ENCODE data around the gene CTSC. TPM values are rescaled to one million over a fixed set of nuclear protein-coding genes. Genes with fewer than 3 reads are reported as not detected.

CTSC gene
- total and polyA plus RNA-seq, 10 donors, result 67.1 to 566 (median 253) TPM

DNA sequence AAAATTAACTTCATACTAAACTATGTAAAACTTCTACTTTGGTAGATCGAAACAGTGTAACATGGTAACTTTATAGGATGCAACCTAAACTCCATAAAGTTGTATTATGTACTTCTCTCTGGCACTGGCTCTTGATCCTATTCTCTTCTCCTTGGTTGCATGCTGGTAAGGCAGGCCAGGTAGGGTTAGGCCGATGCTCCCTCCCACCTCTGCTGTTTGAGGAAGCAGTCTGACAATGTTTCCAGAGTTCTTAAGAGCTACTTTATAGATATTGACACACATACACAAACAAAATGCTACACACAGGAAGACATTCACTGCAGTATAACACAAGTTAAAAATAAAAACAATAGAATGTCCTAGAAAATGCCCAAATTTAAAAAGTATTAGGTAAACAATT lies 22.5 kb downstream of the CTSC start:
- 90 to 92% (median 91%) methylated on average over 2 of the region's 2 CpGs for WGBS, 5 donors
- Histone ChIP-seq H3K9me3 (no peaks in the 10 kb centered on the region), H3K36me3 (peaks cover 0 to 53% (median 4%) of the 10 kb centered on the region in 6 donors), H3K27ac (no peak overlapping the region), H3K27me3 (replicated peaks in 1 of 7) (no peaks in the 10 kb centered on the region), H3K4me1 (peaks cover 0 to 12% (median under 1%) of the 10 kb centered on the region in 6 donors), H3K4me3 (no peak overlapping the region)
- TF ChIP-seq, protein P1, sequence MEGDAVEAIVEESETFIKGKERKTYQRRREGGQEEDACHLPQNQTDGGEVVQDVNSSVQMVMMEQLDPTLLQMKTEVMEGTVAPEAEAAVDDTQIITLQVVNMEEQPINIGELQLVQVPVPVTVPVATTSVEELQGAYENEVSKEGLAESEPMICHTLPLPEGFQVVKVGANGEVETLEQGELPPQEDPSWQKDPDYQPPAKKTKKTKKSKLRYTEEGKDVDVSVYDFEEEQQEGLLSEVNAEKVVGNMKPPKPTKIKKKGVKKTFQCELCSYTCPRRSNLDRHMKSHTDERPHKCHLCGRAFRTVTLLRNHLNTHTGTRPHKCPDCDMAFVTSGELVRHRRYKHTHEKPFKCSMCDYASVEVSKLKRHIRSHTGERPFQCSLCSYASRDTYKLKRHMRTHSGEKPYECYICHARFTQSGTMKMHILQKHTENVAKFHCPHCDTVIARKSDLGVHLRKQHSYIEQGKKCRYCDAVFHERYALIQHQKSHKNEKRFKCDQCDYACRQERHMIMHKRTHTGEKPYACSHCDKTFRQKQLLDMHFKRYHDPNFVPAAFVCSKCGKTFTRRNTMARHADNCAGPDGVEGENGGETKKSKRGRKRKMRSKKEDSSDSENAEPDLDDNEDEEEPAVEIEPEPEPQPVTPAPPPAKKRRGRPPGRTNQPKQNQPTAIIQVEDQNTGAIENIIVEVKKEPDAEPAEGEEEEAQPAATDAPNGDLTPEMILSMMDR (IDR thresholded peaks at IDR 0.05 in 8 of 11, conservative IDR thresholded peaks at IDR 0.05 in 3 of 11), result no peak
- TF ChIP-seq POLR2A (IDR thresholded peaks at IDR 0.05) (no peak), POLR2AphosphoS5 (IDR thresholded peaks at IDR 0.05) (no peak)
- intact Hi-C loops (cut with DNase I; ENCODE audit: low total_unique reads), result no loop called here
- DNase-seq, result no peak

DNA sequence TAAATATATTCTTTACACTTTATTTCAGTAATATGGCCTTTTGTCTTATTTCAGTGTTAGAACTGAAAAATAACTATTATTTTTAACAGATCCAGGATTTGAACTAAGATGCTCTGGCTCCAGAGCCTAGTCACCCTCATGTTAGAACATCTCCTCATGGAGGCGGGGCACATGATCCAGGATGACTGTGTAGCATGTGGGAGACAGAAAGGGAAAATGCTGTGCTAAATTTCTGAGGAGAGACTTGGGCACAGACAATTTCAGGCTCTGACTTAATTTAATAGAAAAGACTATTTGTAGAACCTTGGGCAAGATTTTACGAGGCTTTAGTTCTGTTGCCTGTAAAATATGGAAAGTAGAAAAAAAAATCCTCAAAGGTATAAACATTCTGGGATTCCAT lies 24.1 kb downstream of the CTSC start:
- Histone ChIP-seq H3K4me1 (peaks cover 0 to 12% (median 0%) of the 10 kb centered on the region in 6 donors), H3K27ac (no peak overlapping the region), H3K36me3 (peaks cover 0 to 63% (median 6%) of the 10 kb centered on the region in 6 donors), H3K9me3 (no peaks in the 10 kb centered on the region), H3K4me3 (no peak overlapping the region), H3K27me3 (replicated peaks in 1 of 7) (no peaks in the 10 kb centered on the region)
- intact Hi-C loops (cut with DNase I; ENCODE audit: low total_unique reads), result no loop called here
- TF ChIP-seq, protein P1 (IDR thresholded peaks at IDR 0.05 in 8 of 11, conservative IDR thresholded peaks at IDR 0.05 in 3 of 11), result no peak
- TF ChIP-seq POLR2AphosphoS5 (IDR thresholded peaks at IDR 0.05) (no peak), POLR2A (IDR thresholded peaks at IDR 0.05) (no peak)
- 93 to 97% (median 94%) methylated on average over 2 of the region's 2 CpGs for WGBS, 5 donors
- no peak for DNase-seq

DNA sequence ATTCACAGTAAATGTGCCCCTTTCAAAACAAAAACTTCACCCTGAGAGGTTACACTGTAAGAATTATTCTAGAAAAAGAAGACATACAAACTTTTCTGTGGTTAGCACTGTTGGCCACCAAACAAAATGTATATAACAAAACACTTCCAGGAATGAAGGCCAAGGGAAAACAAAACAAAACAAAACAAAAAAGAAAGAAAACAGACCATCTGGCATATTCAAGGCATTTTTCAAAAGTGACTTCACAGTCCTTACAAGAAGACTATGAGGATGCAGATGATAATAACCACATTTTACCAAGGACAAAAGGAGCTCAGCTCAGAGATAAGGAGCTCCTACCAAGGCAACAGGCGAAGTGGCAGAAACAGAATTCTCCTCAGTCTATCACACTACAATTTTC lies 24.9 kb downstream of the CTSC start:
- Histone ChIP-seq H3K4me3 (no peak overlapping the region), H3K27ac (no peak overlapping the region), H3K36me3 (peaks cover 0 to 71% (median 8%) of the 10 kb centered on the region in 6 donors), H3K4me1 (peaks cover 0 to 12% (median 0%) of the 10 kb centered on the region in 6 donors), H3K27me3 (replicated peaks in 1 of 7) (no peaks in the 10 kb centered on the region), H3K9me3 (no peaks in the 10 kb centered on the region)
- TF ChIP-seq POLR2AphosphoS5 (IDR thresholded peaks at IDR 0.05), result no peak
- TF ChIP-seq, protein P1 (IDR thresholded peaks at IDR 0.05 in 8 of 11, conservative IDR thresholded peaks at IDR 0.05 in 3 of 11), result no peak
- 0 to 61% (median 0%) methylated on average over 1 of the region's 1 CpG for WGBS, 5 donors
- intact Hi-C loops (cut with DNase I; ENCODE audit: low total_unique reads), result no loop called here
- no peak for DNase-seq

DNA sequence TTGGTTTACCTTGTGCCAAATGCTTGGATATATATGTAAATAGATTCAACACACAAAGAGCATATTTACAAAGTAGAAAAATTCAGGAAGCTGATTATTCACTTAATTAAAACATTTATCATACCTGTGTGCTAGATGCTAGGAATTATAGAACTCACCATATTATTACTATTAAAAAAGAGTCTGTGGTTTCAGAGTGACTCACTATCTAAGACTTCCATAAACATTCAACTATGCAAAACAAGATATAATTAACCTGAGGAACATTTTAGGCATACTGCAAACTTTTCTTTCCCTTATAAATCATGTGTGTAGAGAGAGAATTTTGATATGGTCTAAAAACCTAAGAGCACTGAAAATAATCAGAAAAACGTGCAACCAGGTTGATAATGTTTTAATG lies 27.3 kb downstream of the CTSC start:
- intact Hi-C loops (cut with DNase I; ENCODE audit: low total_unique reads), result no loop called here
- Histone ChIP-seq H3K4me1 (peaks cover 0 to 8% (median 0%) of the 10 kb centered on the region in 6 donors), H3K4me3 (no peak overlapping the region), H3K27ac (no peak overlapping the region), H3K9me3 (no peaks in the 10 kb centered on the region), H3K27me3 (replicated peaks in 1 of 7) (no peaks in the 10 kb centered on the region), H3K36me3 (peaks cover 0 to 84% (median 22%) of the 10 kb centered on the region in 6 donors)
- 64 to 87% (median 68%) methylated on average over 1 of the region's 1 CpG for WGBS, 5 donors
- TF ChIP-seq POLR2A (IDR thresholded peaks at IDR 0.05), result no peak
- TF ChIP-seq POLR2AphosphoS5 (IDR thresholded peaks at IDR 0.05), result no peak
- TF ChIP-seq, protein P1 (IDR thresholded peaks at IDR 0.05 in 8 of 11, conservative IDR thresholded peaks at IDR 0.05 in 3 of 11), result no peak
- DNase-seq, result no peak

Measured in spleen (tissue), 11 donors.